Mesothelial cell of epicardium (in vitro differentiated cells): ENCODE measurements around the gene RCVRN. TPM values are rescaled to one million over a fixed set of nuclear protein-coding genes. Genes with fewer than 3 reads are reported as not detected.

ENCODE experiments used
- DNase-seq, 2 experiments: peaks; one replicate each; pipeline ENCODE4 v3.0.0; 2021; ENCODE audit warnings: low spot score in 2 of 2; ENCODE audit not compliant: unreplicated experiment in 2 of 2
- H3K27ac Mint-ChIP-seq: 2 replicates; pipeline ENCODE4 v1.8.0; 2021; ENCODE audit warnings: mixed read lengths
- H3K27me3 Mint-ChIP-seq: 2 replicates; pipeline ENCODE4 v1.8.0; 2021; ENCODE audit warnings: low read depth, mixed read lengths
- H3K36me3 Mint-ChIP-seq: 2 replicates; pipeline ENCODE4 v1.8.0; 2021; ENCODE audit warnings: mixed read lengths
- H3K4me1 Mint-ChIP-seq: 2 replicates; pipeline ENCODE4 v1.8.0; 2021; ENCODE audit warnings: mixed read lengths
- H3K4me3 Mint-ChIP-seq: 2 replicates; pipeline ENCODE4 v1.8.0; 2021; ENCODE audit warnings: mild to moderate bottlenecking, moderate library complexity, mixed read lengths
- H3K9me3 Mint-ChIP-seq: 2 replicates; pipeline ENCODE4 v1.8.0; 2021; ENCODE audit warnings: mixed read lengths
- total RNA-seq: library from RNA; stranded (reverse); gene quantifications from 3 replicates; pipeline ENCODE4 v1.2.1, GENCODE V29; 2021
- TF ChIP-seq, protein P1 (sequence below): fragments of 200-600 bp; sonication (generic); IDR thresholded peaks from one replicate; pipeline ENCODE4 v1.5.0; 2021; ENCODE audit warnings: antibody characterized with exemption; ENCODE audit not compliant: unreplicated experiment

Gene RCVRN
- total RNA-seq, 1 donor from 2014 or later, result 1.8 TPM

DNA sequence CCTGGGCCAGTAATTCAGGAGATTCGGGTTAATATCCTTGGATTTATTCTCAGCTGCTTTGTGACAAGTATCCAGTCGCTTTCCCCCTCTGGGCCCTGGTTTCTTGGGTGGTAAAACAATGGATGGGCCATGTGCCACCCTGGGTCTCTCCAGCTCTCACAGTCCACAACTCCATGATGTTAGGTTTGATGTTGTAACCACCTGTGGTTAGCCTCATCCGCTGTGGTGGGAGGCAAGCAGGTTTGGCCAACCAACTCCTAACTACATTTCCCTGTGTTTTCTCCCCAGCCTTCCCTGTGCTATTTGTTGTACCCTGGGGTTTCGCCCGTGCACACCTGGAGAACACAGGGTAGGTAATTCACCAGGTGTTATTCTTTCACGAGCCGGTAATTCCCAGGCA lies 44.2 kb downstream of the RCVRN start:
- Mint-ChIP-seq H3K4me3 (no peak overlapping the region), H3K27me3 (peaks cover 17% of the 10 kb centered on the region), H3K36me3 (no peaks in the 10 kb centered on the region), H3K9me3 (peaks cover 35% of the 10 kb centered on the region), H3K4me1 (no peaks in the 10 kb centered on the region), H3K27ac (no peak overlapping the region)
- TF ChIP-seq, protein P1, sequence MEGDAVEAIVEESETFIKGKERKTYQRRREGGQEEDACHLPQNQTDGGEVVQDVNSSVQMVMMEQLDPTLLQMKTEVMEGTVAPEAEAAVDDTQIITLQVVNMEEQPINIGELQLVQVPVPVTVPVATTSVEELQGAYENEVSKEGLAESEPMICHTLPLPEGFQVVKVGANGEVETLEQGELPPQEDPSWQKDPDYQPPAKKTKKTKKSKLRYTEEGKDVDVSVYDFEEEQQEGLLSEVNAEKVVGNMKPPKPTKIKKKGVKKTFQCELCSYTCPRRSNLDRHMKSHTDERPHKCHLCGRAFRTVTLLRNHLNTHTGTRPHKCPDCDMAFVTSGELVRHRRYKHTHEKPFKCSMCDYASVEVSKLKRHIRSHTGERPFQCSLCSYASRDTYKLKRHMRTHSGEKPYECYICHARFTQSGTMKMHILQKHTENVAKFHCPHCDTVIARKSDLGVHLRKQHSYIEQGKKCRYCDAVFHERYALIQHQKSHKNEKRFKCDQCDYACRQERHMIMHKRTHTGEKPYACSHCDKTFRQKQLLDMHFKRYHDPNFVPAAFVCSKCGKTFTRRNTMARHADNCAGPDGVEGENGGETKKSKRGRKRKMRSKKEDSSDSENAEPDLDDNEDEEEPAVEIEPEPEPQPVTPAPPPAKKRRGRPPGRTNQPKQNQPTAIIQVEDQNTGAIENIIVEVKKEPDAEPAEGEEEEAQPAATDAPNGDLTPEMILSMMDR, result no peak
- DNase-seq, result no peak

DNA sequence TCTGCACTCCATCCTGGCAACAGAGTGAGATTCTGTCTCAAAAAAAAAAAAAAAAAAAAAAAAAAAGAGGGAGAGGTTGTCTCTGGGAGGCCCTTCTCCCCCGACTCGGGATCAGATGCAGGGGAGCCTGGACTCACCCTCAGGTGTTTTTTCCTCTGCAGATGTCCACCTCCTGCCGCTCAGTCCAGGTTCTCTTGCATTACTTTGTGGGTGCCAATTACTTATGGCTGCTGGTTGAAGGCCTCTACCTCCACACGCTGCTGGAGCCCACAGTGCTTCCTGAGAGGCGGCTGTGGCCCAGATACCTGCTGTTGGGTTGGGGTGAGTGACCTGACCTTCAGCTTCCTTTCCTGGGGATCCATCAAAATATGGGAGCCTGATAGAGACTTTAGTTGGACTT lies 45.3 kb downstream of the RCVRN start:
- no peaks in the 10 kb centered on the region for H3K4me1 Mint-ChIP-seq
- H3K27ac Mint-ChIP-seq, result no peak overlapping the region
- H3K9me3 Mint-ChIP-seq, result peaks cover 25% of the 10 kb centered on the region
- TF ChIP-seq, protein P1, result no peak
- H3K27me3 Mint-ChIP-seq, result peaks cover 17% of the 10 kb centered on the region
- H3K36me3 Mint-ChIP-seq, result no peaks in the 10 kb centered on the region
- no peak overlapping the region for H3K4me3 Mint-ChIP-seq
- no peak for DNase-seq

DNA sequence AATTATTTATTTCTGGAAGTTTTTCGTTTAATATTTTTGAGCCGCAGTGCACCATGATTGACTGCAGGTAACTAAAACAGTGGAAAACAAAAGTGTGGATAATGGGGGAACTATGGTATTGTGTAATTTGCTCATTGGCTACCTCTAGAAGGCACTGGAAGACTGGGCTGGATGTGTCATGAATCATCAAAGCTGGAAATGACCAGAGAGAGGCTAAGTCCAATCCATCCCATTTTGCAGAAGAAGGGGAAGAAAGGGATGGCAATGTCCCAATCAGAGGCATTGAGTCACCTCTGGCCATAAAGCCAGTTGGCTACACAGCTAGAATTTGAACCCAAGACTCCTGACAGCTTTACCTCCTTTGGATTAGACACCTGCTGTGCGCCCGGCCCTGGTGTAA lies 50.0 kb downstream of the RCVRN start:
- DNase-seq, result no peak
- H3K4me3 Mint-ChIP-seq, result no peak overlapping the region
- H3K4me1 Mint-ChIP-seq, result no peaks in the 10 kb centered on the region
- peaks cover 14% of the 10 kb centered on the region for H3K27me3 Mint-ChIP-seq
- no peaks in the 10 kb centered on the region for H3K36me3 Mint-ChIP-seq
- H3K9me3 Mint-ChIP-seq, result peaks cover 19% of the 10 kb centered on the region
- TF ChIP-seq, protein P1, result no peak
- no peak overlapping the region for H3K27ac Mint-ChIP-seq

DNA sequence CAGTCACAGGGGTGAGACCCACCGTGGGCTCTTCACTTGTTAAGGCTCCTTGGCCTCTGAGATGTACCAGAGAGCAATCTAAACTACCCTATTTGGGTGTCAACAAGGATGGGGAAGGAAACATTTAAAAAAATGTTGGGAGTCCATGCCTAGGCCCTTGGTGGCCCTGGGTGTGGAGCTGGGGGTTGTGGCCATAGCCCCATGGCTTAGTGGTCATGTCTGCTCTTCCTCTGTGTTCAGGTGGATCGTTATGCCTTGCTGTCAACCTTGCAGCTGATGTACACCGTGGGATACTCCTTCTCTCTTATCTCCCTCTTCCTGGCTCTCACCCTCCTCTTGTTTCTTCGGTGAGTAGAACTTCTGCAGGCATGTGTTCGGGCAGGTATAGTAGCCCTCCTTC lies 50.8 kb downstream of the RCVRN start:
- H3K27me3 Mint-ChIP-seq, result peaks cover 14% of the 10 kb centered on the region
- H3K4me3 Mint-ChIP-seq, result no peak overlapping the region
- peaks cover 19% of the 10 kb centered on the region for H3K9me3 Mint-ChIP-seq
- no peak overlapping the region for H3K27ac Mint-ChIP-seq
- TF ChIP-seq, protein P1, result no peak
- H3K36me3 Mint-ChIP-seq, result no peaks in the 10 kb centered on the region
- H3K4me1 Mint-ChIP-seq, result no peaks in the 10 kb centered on the region
- DNase-seq, result no peak

DNA sequence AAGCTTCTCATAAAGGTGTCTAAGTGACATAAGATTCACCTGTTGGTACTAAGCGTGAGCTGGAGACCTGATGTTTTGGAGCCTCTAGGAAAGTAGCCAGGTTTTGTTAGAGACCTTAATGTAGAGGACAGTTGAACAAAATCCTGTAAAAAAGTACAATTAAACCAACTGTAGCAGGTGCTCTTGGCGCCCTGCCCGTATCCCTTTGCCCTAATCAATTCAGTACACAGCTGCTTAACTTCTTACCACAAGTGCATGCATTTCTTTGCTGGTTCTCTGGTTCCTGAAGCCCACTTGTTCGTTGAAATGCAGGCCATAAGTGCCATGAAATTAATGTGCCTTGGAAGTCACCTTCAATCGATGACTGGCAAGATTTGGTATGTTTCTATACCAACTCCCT lies 54.9 kb downstream of the RCVRN start:
- H3K4me1 Mint-ChIP-seq, result no peaks in the 10 kb centered on the region
- H3K9me3 Mint-ChIP-seq, result peaks cover 5% of the 10 kb centered on the region
- no peaks in the 10 kb centered on the region for H3K36me3 Mint-ChIP-seq
- TF ChIP-seq, protein P1, result no peak
- no peak for DNase-seq
- no peak overlapping the region for H3K27ac Mint-ChIP-seq
- no peak overlapping the region for H3K4me3 Mint-ChIP-seq
- H3K27me3 Mint-ChIP-seq, result peaks cover 16% of the 10 kb centered on the region

Other genes starting within 250 kb of the RCVRN start
- gene DHRS7C, start 113.7 kb downstream of the RCVRN start, total RNA-seq, result not detected in 3 replicates
- not detected in 3 replicates for gene GSG1L2, start 83.2 kb downstream of the RCVRN start, total RNA-seq
- 1.3 to 1.6 TPM (median 1.5 TPM) in 3 replicates for gene GLP2R, start 79.3 kb downstream of the RCVRN start, total RNA-seq